Activated CD4-positive, alpha-beta T cell treated with anti-CD3 and anti-CD28 coated beads, Interleukin-2, amount 10 ng/mL, durations not matched to agents 24 days and 14 days (primary cell): ENCODE data around the gene ITPR2. TPM values are rescaled to one million over a fixed set of nuclear protein-coding genes. Genes with fewer than 3 reads are reported as not detected.
"Not testable (repeated sequence)": the region's sequence is repeated elsewhere in the genome, so short reads cannot be mapped to it uniquely, and the experiment has no call there.

Experiments used
- DNase-seq: peaks from one replicate; pipeline ENCODE4 v3.0.0; 2022
- H3K27ac Mint-ChIP-seq: one replicate; pipeline ENCODE4 v1.8.0; 2022; ENCODE audit warnings: mild to moderate bottlenecking, mixed read lengths
- H3K27me3 Mint-ChIP-seq: one replicate; pipeline ENCODE4 v1.8.0; 2022; ENCODE audit warnings: mixed read lengths
- H3K36me3 Mint-ChIP-seq: one replicate; pipeline ENCODE4 v1.8.0; 2022; ENCODE audit warnings: low read depth, mild to moderate bottlenecking, mixed read lengths
- H3K4me1 Mint-ChIP-seq: one replicate; pipeline ENCODE4 v1.8.0; 2021; ENCODE audit warnings: mixed read lengths
- H3K4me3 Mint-ChIP-seq: one replicate; pipeline ENCODE4 v1.8.0; 2022; ENCODE audit warnings: mild to moderate bottlenecking, moderate library complexity, mixed read lengths
- H3K9me3 Mint-ChIP-seq: one replicate; pipeline ENCODE4 v1.8.0; 2021; ENCODE audit warnings: mixed read lengths
- intact Hi-C: fragments of 100-400 bp; cut with micrococcal nuclease; formaldehyde crosslinking; loops from one replicate; pipeline ENCODE4 v1.15.1; 2023
- total RNA-seq: library from RNA; stranded (reverse); gene quantifications from 2 replicates; pipeline ENCODE4 v1.2.3, GENCODE V29; 2022

Gene ITPR2
- total RNA-seq, 1 donor from 2014 or later, result 46.0 TPM

GRCh38 chr12:26741584-26742227 is 91.3 kb downstream of the ITPR2 start:
- Mint-ChIP-seq H3K4me1 (peaks cover 18% of the 10 kb centered on the region), H3K36me3 (peaks cover 28% of the 10 kb centered on the region), H3K4me3 (no peak overlapping the region), H3K27ac (peak overlapping the region; percentile 2), H3K9me3 (peaks cover 7% of the 10 kb centered on the region), H3K27me3 (no peaks in the 10 kb centered on the region)
- intact Hi-C loops, result no loop called here
- DNase-seq, result no peak

GRCh38 chr12:26740991-26741390 is 92.0 kb downstream of the ITPR2 start:
- no peak overlapping the region for H3K27ac Mint-ChIP-seq
- H3K9me3 Mint-ChIP-seq, result peaks cover 7% of the 10 kb centered on the region
- intact Hi-C loops, result no loop called here
- no peak overlapping the region for H3K4me3 Mint-ChIP-seq
- H3K27me3 Mint-ChIP-seq, result no peaks in the 10 kb centered on the region
- H3K36me3 Mint-ChIP-seq, result peaks cover 31% of the 10 kb centered on the region
- no peak for DNase-seq
- peaks cover 11% of the 10 kb centered on the region for H3K4me1 Mint-ChIP-seq

- Mint-ChIP-seq H3K4me1 (peaks cover 10% of the 10 kb centered on the region), H3K4me3 (no peak overlapping the region), H3K36me3 (peaks cover 31% of the 10 kb centered on the region), H3K27me3 (no peaks in the 10 kb centered on the region), H3K27ac (no peak overlapping the region), H3K9me3 (peaks cover 7% of the 10 kb centered on the region)
- DNase-seq, result no peak
- intact Hi-C loops, result no loop called here
Observed at GRCh38 chr12:26740348-26740747, 92.6 kb downstream of the ITPR2 start.

DNA sequence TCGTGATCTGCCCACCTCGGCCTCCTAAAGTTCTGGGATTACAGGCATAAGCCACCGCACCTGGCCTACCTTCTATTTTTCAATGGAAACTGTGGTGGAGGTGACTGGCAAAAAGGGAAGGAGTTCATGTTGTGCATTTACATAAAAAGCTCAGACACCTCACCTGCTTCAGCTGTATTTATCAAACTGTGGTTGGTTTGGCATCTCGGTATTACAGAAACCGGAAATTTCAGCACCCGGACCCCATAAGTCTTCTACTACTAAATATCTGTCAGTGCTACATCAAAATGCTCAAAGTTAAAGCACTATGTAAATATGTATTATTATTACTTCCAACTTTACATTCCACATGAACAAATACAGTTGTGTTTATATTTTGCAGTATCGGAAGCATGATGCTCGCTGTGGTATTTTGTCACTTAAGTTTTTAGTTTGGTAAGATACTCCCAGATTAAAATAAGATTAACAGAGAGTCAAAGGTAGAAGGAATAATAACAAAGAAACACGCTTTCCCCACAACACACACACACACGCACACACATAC is 95.4 kb downstream of the ITPR2 start:
- peaks cover 7% of the 10 kb centered on the region for H3K9me3 Mint-ChIP-seq
- DNase-seq, result no peak
- H3K4me3 Mint-ChIP-seq, result no peak overlapping the region
- intact Hi-C loops, result no loop called here
- no peaks in the 10 kb centered on the region for H3K27me3 Mint-ChIP-seq
- peaks cover 16% of the 10 kb centered on the region for H3K4me1 Mint-ChIP-seq
- H3K27ac Mint-ChIP-seq, result no peak overlapping the region
- H3K36me3 Mint-ChIP-seq, result peaks cover 29% of the 10 kb centered on the region

GRCh38 chr12:26736563-26737486 is 96.2 kb downstream of the ITPR2 start:
- Mint-ChIP-seq H3K4me3 (no peak overlapping the region), H3K36me3 (peaks cover 24% of the 10 kb centered on the region), H3K27ac (no peak overlapping the region), H3K27me3 (no peaks in the 10 kb centered on the region), H3K9me3 (peaks cover 7% of the 10 kb centered on the region), H3K4me1 (peaks cover 15% of the 10 kb centered on the region)
- intact Hi-C loops, result no loop called here
- no peak for DNase-seq

DNA sequence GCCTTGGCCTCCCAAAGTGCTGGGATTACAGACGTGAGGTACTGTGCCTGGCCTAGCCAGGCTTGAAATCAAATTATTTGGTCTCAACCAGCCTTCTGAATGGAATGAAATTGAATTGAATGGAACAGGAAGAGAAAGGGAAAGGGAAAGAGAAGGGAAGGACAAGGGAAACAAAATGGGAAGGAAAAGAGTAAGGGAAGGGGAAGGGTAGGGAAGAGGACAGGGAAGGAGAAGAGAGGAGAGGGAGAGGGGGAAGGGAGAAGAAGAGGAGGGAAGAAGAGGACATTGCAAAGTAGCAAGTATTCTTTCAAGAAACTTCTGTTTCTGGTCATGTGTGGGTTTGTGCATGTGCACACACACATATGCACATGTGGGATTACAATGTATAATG is 97.8 kb downstream of the ITPR2 start:
- H3K27me3 Mint-ChIP-seq, result no peaks in the 10 kb centered on the region

DNA sequence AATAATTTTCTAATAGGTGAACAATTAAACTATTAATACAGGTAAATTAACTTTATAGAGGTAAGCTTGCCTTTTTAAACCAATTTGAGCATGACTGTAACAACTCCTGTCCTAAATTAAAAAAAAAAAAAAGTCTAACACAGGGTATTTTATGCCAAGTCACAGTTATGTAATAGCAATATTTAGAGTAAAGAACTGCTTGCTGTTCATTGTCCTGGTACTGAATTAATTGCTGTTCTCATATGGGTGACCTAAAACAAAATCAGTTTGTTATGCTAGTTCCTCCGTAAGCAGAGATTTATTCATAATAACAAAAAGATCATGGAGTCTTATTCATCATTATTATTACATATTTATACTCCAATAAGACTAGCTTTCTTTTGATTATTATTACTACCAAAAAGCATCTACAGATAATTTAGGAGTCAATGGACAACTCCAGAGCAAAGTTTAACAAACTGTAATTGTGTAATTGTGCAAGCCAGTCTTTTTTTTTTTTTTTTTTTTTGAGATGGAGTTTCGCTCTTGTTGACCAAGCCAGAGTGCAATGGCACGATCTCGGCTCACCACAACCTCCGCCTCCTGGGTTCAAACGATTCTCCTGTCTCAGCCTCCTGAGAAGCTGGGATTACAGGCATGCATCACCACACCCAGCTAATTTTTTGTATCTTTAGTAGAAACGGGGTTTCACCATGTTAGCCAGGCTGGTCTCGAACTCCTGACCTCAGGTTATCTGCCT is 98.3 kb downstream of the ITPR2 start:
- peaks cover 17% of the 10 kb centered on the region for H3K4me1 Mint-ChIP-seq
- intact Hi-C loops, result no loop called here

More for the DNA sequence above, 97.8 kb downstream of the ITPR2 start:
- Mint-ChIP-seq H3K9me3 (peaks cover 5% of the 10 kb centered on the region), H3K27ac (no peak overlapping the region), H3K4me3 (no peak overlapping the region), H3K36me3 (peaks cover 21% of the 10 kb centered on the region), H3K4me1 (peaks cover 17% of the 10 kb centered on the region)
- intact Hi-C loops, result no loop called here
- no peak for DNase-seq

GRCh38 chr12:26732005-26732908 is 100.7 kb downstream of the ITPR2 start:
- intact Hi-C loops, result no loop called here
- Mint-ChIP-seq H3K36me3 (peaks cover 9% of the 10 kb centered on the region), H3K4me3 (no peak overlapping the region), H3K27me3 (no peaks in the 10 kb centered on the region), H3K9me3 (peaks cover 6% of the 10 kb centered on the region), H3K4me1 (peaks cover 38% of the 10 kb centered on the region), H3K27ac (no peak overlapping the region)
- no peak for DNase-seq

More for the DNA sequence above, 98.3 kb downstream of the ITPR2 start:
- H3K27ac Mint-ChIP-seq, result no peak overlapping the region
- H3K4me3 Mint-ChIP-seq, result no peak overlapping the region
- H3K36me3 Mint-ChIP-seq, result peaks cover 20% of the 10 kb centered on the region
- H3K9me3 Mint-ChIP-seq, result peaks cover 2% of the 10 kb centered on the region
- no peak for DNase-seq
- H3K27me3 Mint-ChIP-seq, result no peaks in the 10 kb centered on the region

DNA sequence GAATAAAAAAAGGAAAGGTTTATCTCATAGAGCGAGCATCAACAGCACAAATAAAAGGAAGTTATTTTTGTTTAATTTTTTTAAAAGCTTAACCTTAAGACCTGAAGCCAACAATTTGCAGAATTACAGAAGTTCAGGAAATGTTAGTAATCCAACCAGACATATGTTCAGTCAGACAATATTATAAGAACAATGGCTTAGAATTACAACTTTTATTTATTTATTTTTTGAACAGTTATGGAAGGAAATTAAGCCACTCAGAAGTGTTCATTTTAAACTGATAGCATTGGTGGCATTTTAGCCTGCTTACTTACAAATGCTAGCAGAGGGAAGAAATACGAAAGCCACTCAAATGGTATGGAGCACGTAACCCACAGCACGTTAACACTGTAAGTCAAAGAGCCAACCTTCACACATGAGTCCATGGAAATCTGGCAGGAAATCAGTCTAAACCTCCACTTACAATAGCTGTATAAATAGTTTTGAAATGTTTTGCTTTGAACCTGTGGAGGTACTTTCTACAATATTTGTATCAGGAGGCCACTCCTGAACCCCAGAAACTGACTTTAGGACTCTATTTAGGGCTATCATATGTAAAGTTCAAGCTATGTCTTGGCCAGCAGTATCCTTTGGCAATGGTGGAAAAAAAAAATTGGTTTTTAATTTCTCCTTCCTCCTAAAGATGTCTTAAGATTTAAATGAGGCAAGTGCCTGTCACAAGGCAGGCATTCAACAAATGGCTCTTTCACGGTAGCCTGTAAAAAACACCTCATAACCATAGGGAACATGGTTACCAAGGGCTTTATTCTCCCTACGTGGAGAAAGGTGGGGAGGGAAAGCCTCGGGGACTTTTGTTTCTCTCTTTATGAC is 102.3 kb downstream of the ITPR2 start:
- intact Hi-C loops, result no loop called here
- peaks cover 43% of the 10 kb centered on the region for H3K4me1 Mint-ChIP-seq

GRCh38 chr12:26729137-26729671 is 103.8 kb downstream of the ITPR2 start:
- H3K27ac Mint-ChIP-seq, result not testable (repeated sequence)

More for the DNA sequence above, 102.3 kb downstream of the ITPR2 start:
- no peak overlapping the region for H3K27ac Mint-ChIP-seq
- H3K27me3 Mint-ChIP-seq, result no peaks in the 10 kb centered on the region
- H3K9me3 Mint-ChIP-seq, result peaks cover 6% of the 10 kb centered on the region
- DNase-seq, result no peak
- no peak overlapping the region for H3K4me3 Mint-ChIP-seq
- H3K36me3 Mint-ChIP-seq, result peaks cover 4% of the 10 kb centered on the region

DNA sequence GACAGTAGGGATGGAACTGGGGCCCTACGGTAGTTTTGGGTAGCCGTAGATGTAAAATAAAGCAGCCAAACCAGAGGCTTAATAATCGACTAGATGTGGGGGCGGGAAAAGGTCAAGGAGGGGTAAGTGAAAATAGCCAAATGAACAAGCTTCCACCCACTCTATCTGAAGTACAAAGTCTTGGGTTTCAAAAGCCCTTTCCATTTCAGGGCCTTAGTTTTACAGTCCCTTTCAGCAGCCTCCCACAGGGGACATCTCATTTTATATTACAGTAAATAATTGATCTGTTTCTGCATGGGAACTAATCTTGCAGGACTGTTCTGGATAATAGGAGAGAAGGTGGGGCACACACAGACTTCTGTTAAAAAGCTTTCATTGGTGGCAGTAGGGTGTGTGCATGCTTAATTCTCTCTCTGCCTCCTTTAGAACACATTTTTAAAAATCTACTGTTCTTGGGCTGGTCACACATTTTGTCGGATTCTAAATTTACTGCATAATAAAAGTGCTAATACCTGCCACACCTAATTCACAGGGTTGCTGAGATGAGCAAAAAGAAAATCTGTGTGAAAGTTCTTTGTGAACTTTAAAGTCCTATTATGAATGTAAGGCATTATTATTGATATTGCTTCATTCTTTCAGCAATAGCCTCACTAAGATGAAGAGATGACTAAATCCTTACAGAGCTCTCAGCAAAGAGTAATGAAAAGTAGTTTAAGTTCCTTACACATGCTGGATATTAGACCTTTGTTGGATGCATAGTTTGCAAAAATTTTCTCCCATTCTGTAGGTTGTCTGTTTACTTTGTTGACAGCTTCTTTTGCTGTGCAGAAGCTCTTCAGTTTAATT is 104.6 kb downstream of the ITPR2 start:
- intact Hi-C loops, result loop anchor here (1.0 kb wide), 1 partner anchor 20 kb away; no protein-coding TSS in a partner anchor
- Mint-ChIP-seq H3K27ac (no peak overlapping the region), H3K4me3 (no peak overlapping the region), H3K36me3 (peaks cover 10% of the 10 kb centered on the region), H3K27me3 (no peaks in the 10 kb centered on the region), H3K9me3 (peaks cover 6% of the 10 kb centered on the region), H3K4me1 (peaks cover 43% of the 10 kb centered on the region)
- DNase-seq, result no peak

More at GRCh38 chr12:26729137-26729671, 103.8 kb downstream of the ITPR2 start:
- intact Hi-C loops, H3K36me3 Mint-ChIP-seq, H3K27me3 Mint-ChIP-seq, DNase-seq, H3K9me3 Mint-ChIP-seq, H3K4me3 Mint-ChIP-seq: not testable (repeated sequence)
- H3K4me1 Mint-ChIP-seq, result peaks cover 46% of the 10 kb centered on the region
